H1 (cell line): ENCODE results near the gene KRT5.

Experiments
- BRCA1 ChIP-seq: IDR thresholded peaks from 2 replicates; pipeline ENCODE4 v1.6.1; 2012; ENCODE audit warnings: low read depth, low read length, improper control_type of control experiment
- CEBPB ChIP-seq: IDR thresholded peaks from 2 replicates; pipeline ENCODE4 v1.6.1; 2012; ENCODE audit warnings: low read depth, low read length
- CHD2 ChIP-seq: IDR thresholded peaks from 2 replicates; pipeline ENCODE4 v1.6.1; 2012; ENCODE audit warnings: low read length, improper control_type of control experiment
- EP300 ChIP-seq, 2 experiments: IDR thresholded peaks; 1 replicate in 1 of 2; 2 replicates in 1 of 2; pipeline ENCODE4 v1.6.1; 2011 to 2012; ENCODE audit warnings: low read depth in 2 of 2, low read length in 2 of 2, mild to moderate bottlenecking in 2 of 2, borderline replicate concordance in 1 of 2, inconsistent platforms in 1 of 2, moderate library complexity in 1 of 2
- FOSL1 ChIP-seq: IDR thresholded peaks from 2 replicates; pipeline ENCODE4 v1.6.1; 2011; ENCODE audit warnings: mild to moderate bottlenecking, low read depth, low read length, moderate library complexity; ENCODE audit not compliant: insufficient read depth
- HDAC2 ChIP-seq, 2 experiments: fragments of 300-600 bp in 1 of 2; sonication (generic) in 1 of 2; IDR thresholded peaks; 2 replicates each; pipeline ENCODE4 v1.6.1; 2011 to 2012; ENCODE audit warnings: low read depth in 2 of 2, low read length in 2 of 2, mild to moderate bottlenecking in 2 of 2, moderate library complexity in 2 of 2, borderline replicate concordance in 1 of 2, inconsistent platforms in 1 of 2
- KDM1A ChIP-seq: fragments of 200-600, 300-600 bp; sonication (generic); IDR thresholded peaks from 2 replicates; pipeline ENCODE4 v1.7.1; 2016; ENCODE audit warnings: mild to moderate bottlenecking, low read length, borderline replicate concordance
- POLR2A ChIP-seq, 2 experiments: IDR thresholded peaks; 1 replicate in 1 of 2; 2 replicates in 1 of 2; pipeline ENCODE4 v1.6.1; 2011; ENCODE audit warnings: low read depth in 2 of 2, low read length in 2 of 2, mild to moderate bottlenecking in 2 of 2; ENCODE audit errors: control extremely low read depth in 1 of 2
- RAD21 ChIP-seq, 2 experiments: IDR thresholded peaks in 1 of 2; conservative IDR thresholded peaks in 1 of 2; 2 replicates each; pipeline ENCODE4 v1.6.1; 2011; ENCODE audit warnings: low read depth in 2 of 2, low read length in 2 of 2, improper control_type of control experiment in 1 of 2, inconsistent platforms in 1 of 2, mild to moderate bottlenecking in 1 of 2, moderate library complexity in 1 of 2
- RBBP5 ChIP-seq: IDR thresholded peaks from 2 replicates; pipeline ENCODE4 v1.7.1; 2012; ENCODE audit warnings: low read depth, mild to moderate bottlenecking, inconsistent platforms, low read length, moderate library complexity, borderline replicate concordance
- RNF2 ChIP-seq: fragments of 200-900, 300-1000 bp; sonication (generic); IDR thresholded peaks from 2 replicates; pipeline ENCODE4 v1.7.1; 2016; ENCODE audit warnings: borderline replicate concordance, low read depth, mild to moderate bottlenecking, antibody characterized with exemption, low read length; ENCODE audit not compliant: poor library complexity, severe bottlenecking; ENCODE audit errors: missing control alignments
- SIN3A ChIP-seq, 2 experiments: IDR thresholded peaks in 1 of 2; conservative IDR thresholded peaks in 1 of 2; 2 replicates each; pipeline ENCODE4 v1.6.1; 2011 to 2012; ENCODE audit warnings: low read length in 2 of 2, improper control_type of control experiment in 1 of 2, low read depth in 1 of 2, mild to moderate bottlenecking in 1 of 2
- SRF ChIP-seq: IDR thresholded peaks from 2 replicates; pipeline ENCODE4 v1.6.1; 2011; ENCODE audit warnings: mild to moderate bottlenecking, low read depth, low read length, moderate library complexity
- TF ChIP-seq, protein P1 (sequence below), 3 experiments: IDR thresholded peaks; 1 replicate in 2 of 3; 2 replicates in 1 of 3; pipeline versions ENCODE4 v1.5.1 to v1.6.1; 2011; ENCODE audit warnings: low read length in 3 of 3, mild to moderate bottlenecking in 3 of 3, inconsistent platforms in 2 of 3, low read depth in 1 of 3, moderate library complexity in 1 of 3; ENCODE audit not compliant: insufficient read depth in 1 of 3; ENCODE audit errors: control extremely low read depth in 1 of 3

GRCh38 chr12:52524898-52525591 is 4.9 kb upstream of the KRT5 start:
- no peak for TF ChIP-seq BRCA1
- no peak for TF ChIP-seq EP300 (IDR thresholded peaks at IDR 0.05; ENCODE audit: borderline replicate concordance in 1 of 2, low read depth in 2 of 2, low read length in 2 of 2)
- TF ChIP-seq, protein P1, sequence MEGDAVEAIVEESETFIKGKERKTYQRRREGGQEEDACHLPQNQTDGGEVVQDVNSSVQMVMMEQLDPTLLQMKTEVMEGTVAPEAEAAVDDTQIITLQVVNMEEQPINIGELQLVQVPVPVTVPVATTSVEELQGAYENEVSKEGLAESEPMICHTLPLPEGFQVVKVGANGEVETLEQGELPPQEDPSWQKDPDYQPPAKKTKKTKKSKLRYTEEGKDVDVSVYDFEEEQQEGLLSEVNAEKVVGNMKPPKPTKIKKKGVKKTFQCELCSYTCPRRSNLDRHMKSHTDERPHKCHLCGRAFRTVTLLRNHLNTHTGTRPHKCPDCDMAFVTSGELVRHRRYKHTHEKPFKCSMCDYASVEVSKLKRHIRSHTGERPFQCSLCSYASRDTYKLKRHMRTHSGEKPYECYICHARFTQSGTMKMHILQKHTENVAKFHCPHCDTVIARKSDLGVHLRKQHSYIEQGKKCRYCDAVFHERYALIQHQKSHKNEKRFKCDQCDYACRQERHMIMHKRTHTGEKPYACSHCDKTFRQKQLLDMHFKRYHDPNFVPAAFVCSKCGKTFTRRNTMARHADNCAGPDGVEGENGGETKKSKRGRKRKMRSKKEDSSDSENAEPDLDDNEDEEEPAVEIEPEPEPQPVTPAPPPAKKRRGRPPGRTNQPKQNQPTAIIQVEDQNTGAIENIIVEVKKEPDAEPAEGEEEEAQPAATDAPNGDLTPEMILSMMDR (IDR thresholded peaks at IDR 0.05; ENCODE audit: control extremely low read depth in 1 of 3, insufficient read depth in 1 of 3, low read depth in 1 of 3, low read length in 3 of 3), result no peak
- TF ChIP-seq HDAC2 (IDR thresholded peaks at IDR 0.05; ENCODE audit: borderline replicate concordance in 1 of 2, low read depth in 2 of 2, low read length in 2 of 2), result no peak
- TF ChIP-seq POLR2A (IDR thresholded peaks at IDR 0.05; ENCODE audit: control extremely low read depth in 1 of 2, low read depth in 2 of 2, low read length in 2 of 2), result no peak
- no peak for TF ChIP-seq FOSL1
- no peak for TF ChIP-seq SIN3A (conservative IDR thresholded peaks at IDR 0.05 in 1 of 2, IDR thresholded peaks at IDR 0.05 in 1 of 2; ENCODE audit: low read depth in 1 of 2, low read length in 2 of 2)
- TF ChIP-seq CEBPB, result no peak
- TF ChIP-seq CHD2, result no peak
- TF ChIP-seq SRF, result no peak
- no peak for TF ChIP-seq RAD21 (IDR thresholded peaks at IDR 0.05 in 1 of 2, conservative IDR thresholded peaks at IDR 0.05 in 1 of 2; ENCODE audit: low read depth in 2 of 2, low read length in 2 of 2)
- TF ChIP-seq RBBP5, result no peak
- no peak for TF ChIP-seq KDM1A
- TF ChIP-seq RNF2, result no peak
